GM23338 (cell line): ENCODE results near the gene NLRP1. TPM values are rescaled to one million over a fixed set of nuclear protein-coding genes. Genes with fewer than 3 reads are reported as not detected.

Experiments used
- ATAC-seq: fragments of 200-7000 bp; cut with Tn5 transposase; 3 replicates; pipeline ENCODE4 v1.9.1; 2020
- DNase-seq: peaks from one replicate; pipeline ENCODE4 v3.0.0-alpha.2; 2015; ENCODE audit warnings: low spot score
- H2AFZ ChIP-seq: fragments of 200-600 bp; sonication (generic); 2 replicates; pipeline ENCODE4 v1.8.0; 2016; ENCODE audit warnings: antibody characterized with exemption, mild to moderate bottlenecking, moderate library complexity
- H3F3A ChIP-seq: fragments of 200-600 bp; sonication (generic); replicated peaks from 2 replicates; pipeline ENCODE4 v1.8.0; 2017; ENCODE audit warnings: antibody characterized with exemption, mixed run types, low read depth
- H3K27ac ChIP-seq: fragments of 200-600 bp; sonication (generic); 2 replicates; pipeline ENCODE4 v1.6.1; 2016; ENCODE audit warnings: low read depth
- H3K27me3 ChIP-seq: fragments of 200-600 bp; sonication (generic); 2 replicates; pipeline ENCODE4 v1.8.0; 2016; ENCODE audit warnings: mild to moderate bottlenecking, mixed run types, moderate library complexity; ENCODE audit not compliant: insufficient read depth
- H3K36me3 ChIP-seq: fragments of 200-600 bp; sonication (generic); 2 replicates; pipeline ENCODE4 v1.8.0; 2016; ENCODE audit warnings: mild to moderate bottlenecking; ENCODE audit not compliant: insufficient read depth
- H3K4me1 ChIP-seq: fragments of 200-600 bp; sonication (generic); 2 replicates; pipeline ENCODE4 v1.8.0; 2016; ENCODE audit warnings: mild to moderate bottlenecking, moderate library complexity; ENCODE audit not compliant: insufficient read depth
- H3K4me2 ChIP-seq: fragments of 200-600 bp; sonication (generic); 2 replicates; pipeline ENCODE4 v1.7.1; 2017; ENCODE audit warnings: mixed run types
- H3K4me3 ChIP-seq: fragments of 200-600 bp; sonication (generic); 2 replicates; pipeline ENCODE4 v1.6.1; 2016; ENCODE audit warnings: mixed run types
- H3K79me2 ChIP-seq: fragments of 200-600 bp; sonication (generic); replicated peaks from 2 replicates; pipeline ENCODE4 v1.8.0; 2017; ENCODE audit warnings: mild to moderate bottlenecking; ENCODE audit not compliant: insufficient read depth
- H3K9me2 ChIP-seq: fragments of 200-600 bp; sonication (generic); 2 replicates; pipeline ENCODE4 v1.8.0; 2017; ENCODE audit not compliant: insufficient read depth
- H4K20me1 ChIP-seq: fragments of 200-600 bp; sonication (generic); replicated peaks from 2 replicates; pipeline ENCODE4 v1.8.0; 2017; ENCODE audit warnings: mild to moderate bottlenecking; ENCODE audit not compliant: insufficient read depth
- H3K27ac Mint-ChIP-seq: 2 replicates; pipeline ENCODE4 v1.8.0; 2020; ENCODE audit warnings: inconsistent platforms, mild to moderate bottlenecking, moderate library complexity, mixed read lengths
- H3K27me3 Mint-ChIP-seq: 3 replicates; pipeline ENCODE4 v1.8.0; 2022; ENCODE audit warnings: low read depth, mild to moderate bottlenecking, moderate library complexity, mixed read lengths, inconsistent platforms; ENCODE audit not compliant: insufficient read depth, poor library complexity
- H3K36me3 Mint-ChIP-seq: 3 replicates; pipeline ENCODE4 v1.8.0; 2021; ENCODE audit warnings: low read depth, mild to moderate bottlenecking, inconsistent platforms, moderate library complexity, mixed read lengths
- H3K4me1 Mint-ChIP-seq: 3 replicates; pipeline ENCODE4 v1.8.0; 2020; ENCODE audit warnings: mild to moderate bottlenecking, inconsistent platforms, mixed read lengths
- H3K4me3 Mint-ChIP-seq: 3 replicates; pipeline ENCODE4 v1.8.0; 2021; ENCODE audit warnings: moderate library complexity, mild to moderate bottlenecking, inconsistent platforms, mixed read lengths
- H3K9me3 Mint-ChIP-seq: 3 replicates; pipeline ENCODE4 v1.8.0; 2020; ENCODE audit warnings: moderate library complexity, mild to moderate bottlenecking, inconsistent platforms, mixed read lengths
- CREB1 ChIP-seq: fragments of 250-450 bp; sonication (Bioruptor Pico); IDR thresholded peaks from 2 replicates; pipeline ENCODE4 v1.5.0; 2020; ENCODE audit warnings: low read depth, mild to moderate bottlenecking, moderate library complexity
- CTCF ChIP-seq, 2 experiments: fragments of 200-600 bp in 1 of 2; sonication (generic) in 1 of 2; conservative IDR thresholded peaks; 2 replicates each; pipeline versions ENCODE4 v1.5.1 to v1.6.1; 2016 to 2017; ENCODE audit warnings: antibody characterized with exemption in 2 of 2, low read depth in 2 of 2, mild to moderate bottlenecking in 2 of 2, moderate library complexity in 1 of 2
- ETS1 ChIP-seq: IDR thresholded peaks from 2 replicates; pipeline ENCODE4 v1.6.1; 2016; ENCODE audit warnings: antibody characterized with exemption
- EZH2 ChIP-seq: fragments of 200-600 bp; sonication (generic); IDR thresholded peaks from one replicate; pipeline ENCODE4 v1.8.0; 2017; ENCODE audit warnings: antibody characterized with exemption, mild to moderate bottlenecking, low read depth; ENCODE audit not compliant: unreplicated experiment
- EZH2phosphoT487 ChIP-seq: fragments of 200-600 bp; sonication (generic); IDR thresholded peaks from one replicate; pipeline ENCODE4 v1.8.1; 2018; ENCODE audit warnings: antibody characterized with exemption; ENCODE audit not compliant: unreplicated experiment
- JUNB ChIP-seq: IDR thresholded peaks from one replicate; pipeline ENCODE4 v1.6.1; 2016; ENCODE audit warnings: antibody characterized with exemption; ENCODE audit not compliant: unreplicated experiment
- NANOG ChIP-seq: IDR thresholded peaks from 2 replicates; pipeline ENCODE4 v1.6.1; 2016; ENCODE audit warnings: antibody characterized with exemption, borderline replicate concordance
- POLR2AphosphoS5 ChIP-seq: IDR thresholded peaks from 2 replicates; pipeline ENCODE4 v1.6.1; 2016; ENCODE audit warnings: antibody characterized with exemption, low read depth
- REST ChIP-seq: IDR thresholded peaks from one replicate; pipeline ENCODE4 v1.6.1; 2018; ENCODE audit warnings: antibody characterized with exemption; ENCODE audit not compliant: unreplicated experiment
- STAT1 ChIP-seq: IDR thresholded peaks from one replicate; pipeline ENCODE4 v1.6.1; 2016; ENCODE audit warnings: antibody characterized with exemption; ENCODE audit not compliant: unreplicated experiment
- ZNF114 ChIP-seq: fragments of 250-450 bp; sonication (Bioruptor Pico); IDR thresholded peaks from 2 replicates; pipeline ENCODE4 v1.5.0; 2020; ENCODE audit warnings: mild to moderate bottlenecking, moderate library complexity
- ZNF331 ChIP-seq: fragments of 250-450 bp; sonication (Bioruptor Pico); IDR thresholded peaks from 2 replicates; pipeline ENCODE4 v1.5.0; 2020; ENCODE audit warnings: low read depth, mild to moderate bottlenecking, moderate library complexity
- ZNF462 ChIP-seq: fragments of 250-450 bp; sonication (Bioruptor Pico); IDR thresholded peaks from 2 replicates; pipeline ENCODE4 v1.5.0; 2020; ENCODE audit warnings: mild to moderate bottlenecking, moderate library complexity
- polyA plus RNA-seq: library from polyadenylated mRNA; unstranded; fragments of >200 nt; fragmentation: Nextera tagmentation; extraction: Ambion mirVana; gene quantifications from 2 replicates; pipeline ENCODE4 v1.2.1, GENCODE V29; 2016
- total RNA-seq: library from RNA; depleted of rRNA; stranded (reverse); fragments of >200 nt; shearing (Covaris generic); gene quantifications from 2 replicates; pipeline ENCODE4 v1.2.3, GENCODE V29; 2014

The NLRP1 gene
- total and polyA plus RNA-seq, 2 experiments from 2014 or later, result 7.6 to 16.2 TPM

- Histone ChIP-seq H3K4me2 (no peak overlapping the region), H3K36me3 (no peaks in the 10 kb centered on the region), H3K4me3 (no peak overlapping the region), H3K4me1 (no peaks in the 10 kb centered on the region), H3K27me3 (no peaks in the 10 kb centered on the region), H4K20me1 (no peaks in the 10 kb centered on the region), H3F3A (no peaks in the 10 kb centered on the region), H3K27ac (no peak overlapping the region), H3K79me2 (no peaks in the 10 kb centered on the region), H3K9me2 (no peaks in the 10 kb centered on the region), H2AFZ (no peak overlapping the region)
- Mint-ChIP-seq H3K4me3 (no peak overlapping the region), H3K27ac (no peak overlapping the region), H3K4me1 (no peaks in the 10 kb centered on the region; the same call in 2 of the 3 replicates), H3K36me3 (no peaks in the 10 kb centered on the region), H3K9me3 (no peaks in the 10 kb centered on the region), H3K27me3 (peaks cover 4% of the 10 kb centered on the region)
- ATAC-seq, result no peak
- no peak for DNase-seq
- TF ChIP-seq EZH2phosphoT487 (no peak), ETS1 (no peak), ZNF331 (CRISPR knock-in tag) (no peak), REST (no peak), NANOG (no peak), STAT1 (no peak), JUNB (no peak), EZH2 (no peak), POLR2AphosphoS5 (no peak), CTCF (conservative IDR thresholded peaks at IDR 0.05; ENCODE audit: low read depth in 2 of 2) (no peak), ZNF114 (CRISPR knock-in tag) (no peak), CREB1 (no peak), ZNF462 (CRISPR knock-in tag) (no peak)
Measured at GRCh38 chr17:5535436-5535835, 48.9 kb downstream of the NLRP1 start.
